NT2/D1 (cell line): Measurements from ENCODE around the gene PHKG1.
"Not testable (repeated sequence)": the region's sequence is repeated elsewhere in the genome, so short reads cannot be mapped to it uniquely, and the experiment has no call there.

Experiments used
- DNase-seq: peaks from one replicate; pipeline ENCODE4 v3.0.0-alpha.2; 2011; ENCODE audit warnings: low read depth, low spot score
- H3K27me3 ChIP-seq: 2 replicates; pipeline ENCODE4 v1.6.0; 2011; ENCODE audit warnings: mild to moderate bottlenecking; ENCODE audit not compliant: insufficient read length, insufficient read depth
- H3K36me3 ChIP-seq: 2 replicates; pipeline ENCODE4 v1.6.1; 2011; ENCODE audit warnings: mild to moderate bottlenecking, low read length, mixed read lengths; ENCODE audit not compliant: insufficient read depth, insufficient read length
- H3K4me1 ChIP-seq: 2 replicates; pipeline ENCODE4 v1.5.1; 2011; ENCODE audit not compliant: insufficient read depth, insufficient read length
- H3K4me3 ChIP-seq: 2 replicates; pipeline ENCODE4 v1.5.1; 2011; ENCODE audit warnings: low read depth; ENCODE audit not compliant: insufficient read length
- H3K9ac ChIP-seq: 2 replicates; pipeline ENCODE4 v1.6.0; 2011; ENCODE audit warnings: low read depth; ENCODE audit not compliant: insufficient read length
- H3K9me3 ChIP-seq: 2 replicates; pipeline ENCODE4 v1.5.1; 2011; ENCODE audit warnings: mild to moderate bottlenecking, low read length; ENCODE audit not compliant: insufficient read depth
- SUZ12 ChIP-seq: IDR thresholded peaks from 2 replicates; pipeline ENCODE4 v1.6.1; 2011; ENCODE audit not compliant: insufficient read length, insufficient read depth; ENCODE audit errors: extremely low read depth
- YY1 ChIP-seq: IDR thresholded peaks from 2 replicates; pipeline ENCODE4 v1.6.1; 2011; ENCODE audit not compliant: insufficient read length, insufficient read depth
- ZNF274 ChIP-seq: IDR thresholded peaks from 2 replicates; pipeline ENCODE4 v1.6.1; 2011; ENCODE audit warnings: mild to moderate bottlenecking, low read depth, low read length

PHKG1 gene

DNA sequence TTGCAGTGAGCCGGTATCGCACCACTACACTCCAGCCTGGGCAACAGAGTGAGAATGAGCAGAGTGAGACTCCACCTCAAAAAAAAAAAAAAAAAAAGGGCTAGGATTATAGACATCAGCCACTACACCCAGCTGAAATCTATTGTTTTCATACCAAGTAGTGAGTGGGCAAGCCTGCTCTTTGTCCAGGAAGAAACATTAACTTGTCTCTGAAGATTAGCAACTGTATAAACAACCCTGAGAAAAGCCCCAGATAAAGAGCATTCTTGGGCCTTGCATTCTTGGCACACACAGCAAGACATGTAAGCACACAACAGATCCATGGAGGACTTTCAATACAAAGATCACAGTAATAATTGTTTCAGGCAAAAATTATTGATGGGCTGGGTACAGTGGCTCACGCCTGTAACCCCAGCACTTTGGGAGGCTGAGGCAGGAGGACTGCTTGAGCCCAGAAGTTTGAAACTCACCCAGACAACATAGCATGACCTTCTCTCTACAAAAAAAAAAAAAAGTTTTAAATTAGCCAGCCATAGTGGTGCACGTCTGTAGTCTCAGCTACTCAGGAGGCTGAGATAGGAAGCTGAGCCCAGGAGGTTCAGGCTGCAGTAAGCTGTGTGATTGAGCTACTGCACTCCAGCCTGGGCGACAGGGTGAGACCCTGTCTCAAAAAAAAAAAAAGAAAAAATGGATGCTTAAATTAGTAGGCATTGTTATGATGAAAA lies 45.9 kb downstream of the PHKG1 start:
- Histone ChIP-seq H3K4me3 (no peak overlapping the region), H3K36me3 (peaks cover 34% of the 10 kb centered on the region), H3K27me3 (no peaks in the 10 kb centered on the region), H3K9me3 (no peaks in the 10 kb centered on the region), H3K4me1 (peaks cover 3% of the 10 kb centered on the region), H3K9ac (no peak overlapping the region)
- no peak for DNase-seq
- TF ChIP-seq YY1 (no peak), ZNF274 (no peak), SUZ12 (no peak)

DNA sequence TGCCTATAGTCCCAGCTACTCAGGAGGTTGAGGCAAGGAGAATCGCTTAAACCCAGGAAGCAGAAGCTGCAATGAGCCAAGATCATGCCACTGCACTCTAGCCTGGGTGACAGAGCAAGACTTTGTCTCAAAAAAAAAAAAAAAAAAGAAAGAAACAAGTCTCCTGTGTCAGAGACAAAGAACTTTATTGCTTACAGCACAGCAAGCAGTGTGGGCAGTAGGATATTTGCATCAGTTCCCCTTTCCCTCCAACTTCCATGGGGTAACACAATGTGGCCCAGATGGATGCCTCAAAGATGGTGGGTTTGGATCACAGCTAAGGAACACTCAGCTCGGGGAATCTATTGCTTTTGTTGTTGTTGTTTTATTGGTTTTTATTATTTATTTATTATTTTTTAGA lies 47.0 kb downstream of the PHKG1 start:
- H3K4me1 ChIP-seq, H3K9ac ChIP-seq, H3K9me3 ChIP-seq, H3K27me3 ChIP-seq, DNase-seq, H3K4me3 ChIP-seq: not testable (repeated sequence)
- peaks cover 42% of the 10 kb centered on the region for H3K36me3 ChIP-seq

DNA sequence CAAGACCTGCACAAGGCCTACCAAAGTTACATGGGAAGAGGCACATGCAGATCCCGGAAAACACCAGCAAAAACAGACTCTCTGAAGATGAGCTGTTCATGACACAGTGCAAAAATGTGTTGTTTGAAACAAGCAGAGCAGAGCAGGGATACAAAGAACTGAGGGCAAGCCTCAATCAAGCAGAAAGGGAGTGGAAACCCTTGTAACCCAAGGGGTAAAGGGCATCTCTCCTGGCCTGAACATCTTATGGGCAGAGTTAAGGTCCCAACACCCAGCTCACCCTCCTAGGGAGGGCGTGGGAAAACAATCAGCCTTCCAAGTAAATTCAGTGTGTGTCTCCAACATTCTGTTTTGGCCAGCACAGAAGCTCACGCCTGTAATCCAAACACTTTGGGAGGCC lies 52.0 kb downstream of the PHKG1 start:
- no peak for DNase-seq
- Histone ChIP-seq H3K9ac (no peak overlapping the region), H3K36me3 (peaks cover 45% of the 10 kb centered on the region), H3K9me3 (no peaks in the 10 kb centered on the region), H3K27me3 (no peaks in the 10 kb centered on the region), H3K4me3 (no peak overlapping the region), H3K4me1 (no peaks in the 10 kb centered on the region)
- no peak for TF ChIP-seq ZNF274
- TF ChIP-seq YY1, result no peak
- no peak for TF ChIP-seq SUZ12

DNA sequence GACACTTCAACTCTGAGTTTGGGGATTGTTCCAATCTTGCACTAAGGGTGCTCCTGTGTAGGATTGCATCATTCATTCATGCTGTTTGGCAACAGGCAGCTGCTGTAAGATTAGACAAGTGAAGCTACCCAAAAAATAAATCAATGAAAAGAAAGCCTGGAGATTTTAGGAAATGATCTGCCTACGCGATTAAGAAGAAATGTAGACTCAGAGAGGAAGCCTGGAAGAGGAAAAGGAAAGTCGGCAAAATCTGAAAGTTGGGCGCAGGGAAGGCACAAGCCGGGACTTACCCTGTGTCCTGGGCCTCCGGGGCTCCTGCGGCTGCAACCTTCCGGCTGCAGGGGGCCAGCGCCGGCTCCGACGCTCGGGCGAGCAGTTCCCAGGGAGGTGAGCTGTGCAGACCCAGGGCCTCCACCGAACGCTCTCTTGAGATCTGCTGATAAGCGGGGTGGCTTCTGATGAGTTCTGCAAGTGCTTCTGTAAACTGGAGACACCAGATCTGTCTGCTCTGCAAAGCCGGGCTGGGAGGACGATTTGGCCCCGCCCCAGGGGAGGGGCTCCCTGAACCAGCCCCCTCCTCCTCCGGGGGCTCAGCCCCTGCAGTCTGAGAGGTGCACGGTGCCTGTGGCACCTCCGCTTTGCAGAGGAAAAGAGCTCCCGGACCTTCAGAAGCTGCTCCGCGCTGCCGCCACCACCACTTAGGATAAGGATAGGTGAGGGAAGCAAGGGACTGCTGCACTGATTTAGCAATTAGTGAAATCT lies 58.9 kb downstream of the PHKG1 start:
- Histone ChIP-seq H3K9ac (peak overlapping the region; percentile 74), H3K4me1 (peaks cover 5% of the 10 kb centered on the region), H3K4me3 (peak overlapping the region; percentile 49), H3K9me3 (no peaks in the 10 kb centered on the region), H3K36me3 (peaks cover 37% of the 10 kb centered on the region), H3K27me3 (no peaks in the 10 kb centered on the region)
- TF ChIP-seq YY1 (no peak), SUZ12 (no peak), ZNF274 (no peak)
- peak; percentile 88 for DNase-seq

DNA sequence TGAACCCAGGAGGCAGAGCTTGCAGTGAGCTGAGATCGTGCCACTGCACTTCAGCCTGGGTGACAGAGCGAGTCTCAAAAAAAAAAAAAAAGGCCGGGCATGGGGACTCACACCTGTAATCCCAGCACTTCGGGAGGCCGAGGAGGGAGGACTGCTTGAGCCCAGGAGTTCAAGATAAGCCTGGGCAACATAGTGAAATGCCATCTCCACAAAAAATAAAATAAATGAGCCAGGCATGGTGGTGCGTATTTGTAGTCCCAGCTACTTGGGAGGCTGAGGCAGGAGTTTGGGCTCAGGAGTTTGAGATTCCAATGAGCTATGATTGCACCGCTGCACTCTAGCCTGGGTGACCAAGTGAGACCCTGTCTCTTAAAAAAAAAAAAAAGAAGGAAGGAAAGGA lies 60.2 kb downstream of the PHKG1 start:
- peaks cover 48% of the 10 kb centered on the region for H3K36me3 ChIP-seq
- H3K9me3 ChIP-seq, H3K4me1 ChIP-seq, H3K4me3 ChIP-seq, DNase-seq, H3K9ac ChIP-seq, H3K27me3 ChIP-seq: not testable (repeated sequence)

DNA sequence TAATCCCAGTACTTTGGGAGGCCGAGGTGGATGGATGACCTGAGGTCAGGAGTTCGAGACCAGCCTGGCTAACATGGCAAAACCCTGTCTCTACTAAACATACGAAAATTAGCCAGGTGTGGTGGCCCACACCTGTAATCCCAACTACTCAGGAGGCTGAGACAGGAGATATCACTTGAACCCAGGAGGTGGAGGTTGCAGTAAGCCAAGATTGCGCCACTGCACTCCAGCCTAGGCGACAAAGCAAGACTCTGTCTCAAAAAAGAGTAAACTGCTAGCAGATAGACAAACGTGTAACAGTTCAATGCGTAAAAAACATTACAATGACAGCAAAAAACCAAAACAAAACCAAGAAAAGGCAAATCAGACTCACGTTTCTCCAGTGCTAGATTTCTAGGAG lies 61.2 kb downstream of the PHKG1 start:
- DNase-seq, H3K27me3 ChIP-seq, H3K9me3 ChIP-seq, H3K4me1 ChIP-seq, H3K4me3 ChIP-seq, H3K9ac ChIP-seq: not testable (repeated sequence)
- H3K36me3 ChIP-seq, result peaks cover 56% of the 10 kb centered on the region

DNA sequence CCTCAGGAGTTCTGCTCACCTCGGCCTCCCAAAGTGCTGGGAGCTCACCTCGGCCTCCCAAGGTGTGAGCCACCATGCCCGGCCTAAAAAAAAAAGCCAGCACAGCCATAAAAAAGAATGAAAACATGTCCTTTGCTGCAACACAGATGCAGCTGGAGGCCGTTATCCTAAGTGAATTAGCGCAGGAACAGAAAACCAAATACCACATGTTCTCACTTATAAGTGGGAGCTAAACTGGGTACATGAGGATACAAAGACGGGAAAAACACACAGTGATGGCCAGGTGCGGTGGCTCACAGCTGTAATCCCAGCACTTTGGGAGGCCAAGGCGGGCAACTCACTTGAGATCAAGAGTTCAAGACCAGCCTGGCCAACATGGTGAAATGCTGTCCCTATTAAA lies 62.4 kb downstream of the PHKG1 start:
- H3K27me3 ChIP-seq, result no peaks in the 10 kb centered on the region

More for the DNA sequence above, 62.4 kb downstream of the PHKG1 start:
- TF ChIP-seq YY1 (no peak), ZNF274 (no peak), SUZ12 (no peak)
- Histone ChIP-seq H3K4me3 (no peak overlapping the region), H3K4me1 (peaks cover 5% of the 10 kb centered on the region), H3K9me3 (no peaks in the 10 kb centered on the region), H3K9ac (no peak overlapping the region), H3K36me3 (peaks cover 66% of the 10 kb centered on the region)
- DNase-seq, result no peak
